Naive thymus-derived CD4-positive, alpha-beta T cell (primary cell): Measurements from ENCODE around the gene PET100. TPM values are rescaled to one million over a fixed set of nuclear protein-coding genes. Genes with fewer than 3 reads are reported as not detected.

Source experiments
- ATAC-seq: fragments of 150-1000 bp; cut with Tn5 transposase; 2 replicates; pipeline ENCODE4 v1.10.0; 2021; ENCODE audit warnings: mild to moderate bottlenecking, moderate library complexity
- CTCF ChIA-PET: fragments of 350-600 bp; sonication (Branson Sonifier 250); formaldehyde crosslinking; loops from one replicate; lab custom pipeline; 2021; ENCODE audit warnings: antibody characterized with exemption; lab: Charles Lee
- POLR2A ChIA-PET: fragments of 350-600 bp; sonication (Branson Sonifier 250); formaldehyde crosslinking; loops from one replicate; lab custom pipeline; 2021; ENCODE audit warnings: antibody characterized with exemption, inconsistent platforms; lab: Charles Lee
- DNase-seq, 9 donors: peaks; one replicate each; pipeline versions ENCODE4 v3.0.0 to v3.0.0-alpha.2; 2020 to 2022; ENCODE audit warnings: mixed read lengths in 1 of 9
- H3K27ac ChIP-seq: one replicate; pipeline ENCODE4 v1.7.0; 2013; ENCODE audit warnings: mild to moderate bottlenecking, low read depth, low read length, moderate library complexity
- H3K27me3 ChIP-seq, 2 donors: one replicate each; pipeline ENCODE4 v1.7.0; 2013; ENCODE audit warnings: low read length in 2 of 2, mild to moderate bottlenecking in 2 of 2, moderate library complexity in 2 of 2; ENCODE audit not compliant: control insufficient read depth in 2 of 2, insufficient read depth in 2 of 2
- H3K36me3 ChIP-seq, 3 experiments: 1 replicate in 2 of 3; 2 replicates in 1 of 3; pipeline ENCODE4 v1.7.0; 2013; ENCODE audit warnings: low read length in 3 of 3, mild to moderate bottlenecking in 3 of 3, moderate library complexity in 1 of 3; ENCODE audit not compliant: insufficient read depth in 3 of 3, control insufficient read depth in 2 of 3
- H3K4me1 ChIP-seq, 2 donors: one replicate each; pipeline ENCODE4 v1.7.0; 2013; ENCODE audit warnings: low read length in 2 of 2, mild to moderate bottlenecking in 2 of 2, moderate library complexity in 1 of 2; ENCODE audit not compliant: control insufficient read depth in 2 of 2, insufficient read depth in 2 of 2
- H3K4me3 ChIP-seq: 2 replicates; pipeline ENCODE4 v1.7.0; 2013; ENCODE audit warnings: mild to moderate bottlenecking, low read length
- H3K9me3 ChIP-seq, 3 experiments: 1 replicate in 2 of 3; 2 replicates in 1 of 3; pipeline ENCODE4 v1.7.0; 2013; ENCODE audit warnings: low read length in 3 of 3; ENCODE audit not compliant: control insufficient read depth in 2 of 3
- H3K27ac Mint-ChIP-seq, 9 donors: one replicate each; pipeline ENCODE4 v1.8.0; 2020 to 2022; ENCODE audit warnings: mixed read lengths in 9 of 9, mild to moderate bottlenecking in 8 of 9, moderate library complexity in 5 of 9, inconsistent platforms in 2 of 9
- H3K27me3 Mint-ChIP-seq, 5 donors: one replicate each; pipeline ENCODE4 v1.8.0; 2021 to 2022; ENCODE audit warnings: mixed read lengths in 5 of 5, mild to moderate bottlenecking in 1 of 5
- H3K36me3 Mint-ChIP-seq, 5 donors: one replicate each; pipeline ENCODE4 v1.8.0; 2020 to 2022; ENCODE audit warnings: mixed read lengths in 5 of 5, mild to moderate bottlenecking in 3 of 5, inconsistent platforms in 1 of 5
- H3K4me1 Mint-ChIP-seq, 7 donors: one replicate each; pipeline ENCODE4 v1.8.0; 2020 to 2022; ENCODE audit warnings: mixed read lengths in 7 of 7, mild to moderate bottlenecking in 3 of 7, inconsistent platforms in 1 of 7
- H3K4me3 Mint-ChIP-seq, 10 donors: one replicate each; pipeline ENCODE4 v1.8.0; 2020 to 2022; ENCODE audit warnings: mild to moderate bottlenecking in 10 of 10, mixed read lengths in 10 of 10, moderate library complexity in 6 of 10, inconsistent platforms in 2 of 10
- H3K9me3 Mint-ChIP-seq, 11 donors: one replicate each; pipeline ENCODE4 v1.8.0; 2020 to 2022; ENCODE audit warnings: mixed read lengths in 11 of 11, mild to moderate bottlenecking in 4 of 11, inconsistent platforms in 1 of 11, moderate library complexity in 1 of 11
- intact Hi-C, 2 donors: fragments of 100-400 bp; cut with micrococcal nuclease; formaldehyde crosslinking; loops; one replicate each; pipeline ENCODE4 v1.15.1; 2023
- polyA plus RNA-seq, 2 donors: library from polyadenylated mRNA; unstranded; fragments of 300-500 nt; fragmentation: Illumina TruSeq; gene quantifications; one replicate each; pipeline ENCODE4 v1.2.3, GENCODE V29; 2021
- total RNA-seq, 6 experiments: library from RNA in 5 of 6; stranded (reverse) in 5 of 6; gene quantifications; 1 replicate in 5 of 6; 2 replicates in 1 of 6; pipeline ENCODE4 v1.2.3 and lab custom pipeline; 2021 to 2026

PET100 gene
- total and polyA plus RNA-seq, 7 experiments from 2014 or later = 112 to 274 (median 127) TPM

GRCh38 chr19:7596211-7596937 lies 33.2 kb upstream of the PET100 start:
- Mint-ChIP-seq H3K27me3 (peaks cover 29 to 55% (median 41%) of the 10 kb centered on the region in 5 donors), H3K4me3 (peak overlapping the region in 9 of 10 donors; percentile 37 to 80 (median 54)), H3K4me1 (peaks cover 0 to 9% (median 4%) of the 10 kb centered on the region in 7 donors), H3K9me3 (peaks cover 0 to 6% (median 0%) of the 10 kb centered on the region in 11 donors), H3K27ac (no peak overlapping the region), H3K36me3 (peaks cover 0 to 1% (median 0%) of the 10 kb centered on the region in 5 donors)
- Histone ChIP-seq H3K9me3 (no peaks in the 10 kb centered on the region), H3K27me3 (peaks cover 0 to 5% of the 10 kb centered on the region in 2 donors), H3K36me3 (no peaks in the 10 kb centered on the region), H3K4me1 (no peaks in the 10 kb centered on the region), H3K27ac (no peak overlapping the region), H3K4me3 (no peak overlapping the region)
- intact Hi-C loops = no loop called here
- no peak for DNase-seq
- ChIA-PET CTCF (interaction anchor here (1.0 kb wide), 1 partner anchor 494 kb away, joined by 6 read pairs; no protein-coding TSS in a partner anchor), POLR2A (interaction anchor here (1.2 kb wide), 1 partner anchor 34 kb away, joined by 3 read pairs; the partner anchor contains the start of gene PET100)
- no peak for ATAC-seq

GRCh38 chr19:7597689-7598088 lies 31.9 kb upstream of the PET100 start:
- Histone ChIP-seq H3K4me3 (no peak overlapping the region), H3K4me1 (no peaks in the 10 kb centered on the region), H3K27ac (no peak overlapping the region), H3K27me3 (peaks cover 0 to 5% of the 10 kb centered on the region in 2 donors), H3K36me3 (no peaks in the 10 kb centered on the region), H3K9me3 (no peaks in the 10 kb centered on the region)
- peaks cover 0 to 6% (median 0%) of the 10 kb centered on the region in 11 donors for H3K9me3 Mint-ChIP-seq
- CTCF ChIA-PET = no interaction called here
- H3K4me3 Mint-ChIP-seq = peak overlapping the region in 4 of 10 donors; percentile 44 to 80 (median 63)
- no peak for ATAC-seq
- H3K36me3 Mint-ChIP-seq = peaks cover 0 to 1% (median 0%) of the 10 kb centered on the region in 5 donors
- H3K27ac Mint-ChIP-seq = peak overlapping the region in 1 of 9 donors; percentile 51
- POLR2A ChIA-PET = no interaction called here
- DNase-seq = no peak
- H3K27me3 Mint-ChIP-seq = peaks cover 35 to 57% (median 47%) of the 10 kb centered on the region in 5 donors
- intact Hi-C loops = no loop called here
- H3K4me1 Mint-ChIP-seq = peaks cover 0 to 9% (median 4%) of the 10 kb centered on the region in 7 donors

- peaks cover 0 to 5% of the 10 kb centered on the region in 2 donors for H3K27me3 ChIP-seq
- CTCF ChIA-PET = no interaction called here
- no peak overlapping the region for H3K4me3 ChIP-seq
- peaks cover 0 to 6% (median 0%) of the 10 kb centered on the region in 11 donors for H3K9me3 Mint-ChIP-seq
- peak overlapping the region in 2 of 10 donors; percentile 70 to 80 for H3K4me3 Mint-ChIP-seq
- H3K27ac ChIP-seq = no peak overlapping the region
- H3K4me1 ChIP-seq = no peaks in the 10 kb centered on the region
- ATAC-seq (no peak), DNase-seq (no peak)
- peaks cover 35 to 57% (median 46%) of the 10 kb centered on the region in 5 donors for H3K27me3 Mint-ChIP-seq
- H3K9me3 ChIP-seq = no peaks in the 10 kb centered on the region
- POLR2A ChIA-PET = no interaction called here
- intact Hi-C loops = no loop called here
- H3K36me3 ChIP-seq = no peaks in the 10 kb centered on the region
- peaks cover 0 to 1% (median 0%) of the 10 kb centered on the region in 5 donors for H3K36me3 Mint-ChIP-seq
- H3K4me1 Mint-ChIP-seq = peaks cover 0 to 9% (median 4%) of the 10 kb centered on the region in 7 donors
- peak overlapping the region in 1 of 9 donors; percentile 51 for H3K27ac Mint-ChIP-seq
Observed at GRCh38 chr19:7598180-7598579, 31.4 kb upstream of the PET100 start.

- Mint-ChIP-seq H3K27me3 (peaks cover 24 to 46% (median 29%) of the 10 kb centered on the region in 5 donors), H3K9me3 (peaks cover 0 to 6% (median 0%) of the 10 kb centered on the region in 11 donors), H3K4me3 (no peak overlapping the region), H3K36me3 (peaks cover 0 to 1% (median 0%) of the 10 kb centered on the region in 5 donors), H3K4me1 (peaks cover 0 to 10% (median 2%) of the 10 kb centered on the region in 7 donors), H3K27ac (no peak overlapping the region)
- no peak overlapping the region for H3K27ac ChIP-seq
- no peaks in the 10 kb centered on the region for H3K36me3 ChIP-seq
- H3K27me3 ChIP-seq = peaks cover 0 to 5% of the 10 kb centered on the region in 2 donors
- DNase-seq = no peak
- intact Hi-C loops = no loop called here
- no peak for ATAC-seq
- no peaks in the 10 kb centered on the region for H3K4me1 ChIP-seq
- CTCF ChIA-PET = no interaction called here
- no peak overlapping the region for H3K4me3 ChIP-seq
- H3K9me3 ChIP-seq = no peaks in the 10 kb centered on the region
- POLR2A ChIA-PET = no interaction called here
Observed at GRCh38 chr19:7600721-7601120, 28.9 kb upstream of the PET100 start.

GRCh38 chr19:7602240-7602934 lies 27.2 kb upstream of the PET100 start:
- peaks cover 15 to 37% (median 24%) of the 10 kb centered on the region in 5 donors for H3K27me3 Mint-ChIP-seq
- no peaks in the 10 kb centered on the region for H3K9me3 ChIP-seq
- no peak for DNase-seq
- H3K27ac Mint-ChIP-seq = no peak overlapping the region
- H3K36me3 Mint-ChIP-seq = no peaks in the 10 kb centered on the region
- no peak for ATAC-seq
- H3K27me3 ChIP-seq = peaks cover 0 to 4% of the 10 kb centered on the region in 2 donors
- peaks cover 0 to 6% (median 0%) of the 10 kb centered on the region in 11 donors for H3K9me3 Mint-ChIP-seq
- H3K36me3 ChIP-seq = no peaks in the 10 kb centered on the region
- H3K4me1 ChIP-seq = no peaks in the 10 kb centered on the region
- H3K27ac ChIP-seq = no peak overlapping the region
- POLR2A ChIA-PET = no interaction called here
- CTCF ChIA-PET = no interaction called here
- intact Hi-C loops = no loop called here
- no peak overlapping the region for H3K4me3 Mint-ChIP-seq
- H3K4me1 Mint-ChIP-seq = peaks cover 0 to 6% (median 0%) of the 10 kb centered on the region in 7 donors
- no peak overlapping the region for H3K4me3 ChIP-seq

GRCh38 chr19:7602935-7603497 lies 26.6 kb upstream of the PET100 start:
- no peaks in the 10 kb centered on the region for H3K27me3 ChIP-seq
- POLR2A ChIA-PET = no interaction called here
- H3K9me3 Mint-ChIP-seq = peaks cover 0 to 6% (median 0%) of the 10 kb centered on the region in 11 donors

More at GRCh38 chr19:7602935-7603497, 26.6 kb upstream of the PET100 start:
- Histone ChIP-seq H3K36me3 (no peaks in the 10 kb centered on the region), H3K4me3 (no peak overlapping the region), H3K27ac (no peak overlapping the region), H3K4me1 (no peaks in the 10 kb centered on the region), H3K9me3 (no peaks in the 10 kb centered on the region)
- intact Hi-C loops = no loop called here
- no peak for DNase-seq
- H3K27me3 Mint-ChIP-seq = peaks cover 9 to 31% (median 18%) of the 10 kb centered on the region in 5 donors
- H3K36me3 Mint-ChIP-seq = no peaks in the 10 kb centered on the region
- no peak for ATAC-seq
- peaks cover 0 to 6% (median 0%) of the 10 kb centered on the region in 7 donors for H3K4me1 Mint-ChIP-seq
- H3K27ac Mint-ChIP-seq = no peak overlapping the region
- CTCF ChIA-PET = no interaction called here
- H3K4me3 Mint-ChIP-seq = no peak overlapping the region
